Peyer's patch (tissue), 4 donors: ENCODE data around the gene PPARGC1A.

Source experiments
- CTCF ChIP-seq, 6 experiments: fragments of 450-650 bp in 4 of 6; fragments of 200-600 bp in 2 of 6; sonication (generic) in 1 of 6; IDR thresholded peaks; one replicate each; pipeline ENCODE4 v1.5.1; 2017 to 2019; ENCODE audit warnings: antibody characterized with exemption in 6 of 6, mild to moderate bottlenecking in 3 of 6, moderate library complexity in 1 of 6
- POLR2A ChIP-seq, 2 donors: fragments of 450-650 bp; IDR thresholded peaks; one replicate each; pipeline ENCODE4 v1.5.1; 2017; ENCODE audit warnings: antibody characterized with exemption in 2 of 2, mild to moderate bottlenecking in 2 of 2, moderate library complexity in 2 of 2

GRCh38 chr4:23891064-23891421, 1.2 kb upstream of the PPARGC1A start:
- no peak for TF ChIP-seq CTCF (IDR thresholded peaks at IDR 0.05)
- TF ChIP-seq POLR2A (IDR thresholded peaks at IDR 0.05): no peak
